Measurements from ENCODE around the gene TMPRSS11B.
"Not testable (repeated sequence)": the region's sequence is repeated elsewhere in the genome, so short reads cannot be mapped to it uniquely, and the experiment has no call there.

Gene TMPRSS11B

GRCh38 chr4:68218044-68218443 lies 27.4 kb downstream of the TMPRSS11B start:
- DNase-seq (ENCODE audit: low read depth in 2 of 2): no peak

- DNase-seq (ENCODE audit: low read depth in 2 of 2): no peak
These were observed 29.0 kb downstream of the TMPRSS11B start for GRCh38 chr4:68216501-68216900.

GRCh38 chr4:68209003-68209402 lies 36.5 kb downstream of the TMPRSS11B start:
- DNase-seq (ENCODE audit: low read depth in 2 of 2): no peak

- DNase-seq (ENCODE audit: low read depth in 2 of 2): not testable (repeated sequence)
These were observed 51.2 kb downstream of the TMPRSS11B start for GRCh38 chr4:68194305-68194704.

GRCh38 chr4:68193194-68193593 lies 52.3 kb downstream of the TMPRSS11B start:
- DNase-seq (ENCODE audit: low read depth in 2 of 2): no peak

GRCh38 chr4:68187145-68187544 lies 58.3 kb downstream of the TMPRSS11B start:
- DNase-seq (ENCODE audit: low read depth in 2 of 2): no peak

- DNase-seq (ENCODE audit: low read depth in 2 of 2): no peak
These were observed 60.6 kb downstream of the TMPRSS11B start for GRCh38 chr4:68184923-68185322.

- DNase-seq (ENCODE audit: low read depth in 2 of 2): no peak
These were observed 62.1 kb downstream of the TMPRSS11B start for GRCh38 chr4:68183417-68183816.

- no peak for DNase-seq (ENCODE audit: low read depth in 2 of 2)
These were observed 63.1 kb downstream of the TMPRSS11B start for GRCh38 chr4:68182382-68182820.

- DNase-seq (ENCODE audit: low read depth in 2 of 2): no peak
These were observed 64.5 kb downstream of the TMPRSS11B start for GRCh38 chr4:68180849-68181526.

- no peak for DNase-seq (ENCODE audit: low read depth in 2 of 2)
These were observed 68.6 kb downstream of the TMPRSS11B start for GRCh38 chr4:68176904-68177303.
